Chondrocyte (in vitro differentiated cells): Measurements from ENCODE around the gene RHOH. TPM values are rescaled to one million over a fixed set of nuclear protein-coding genes. Genes with fewer than 3 reads are reported as not detected.
"Not testable (repeated sequence)": the region's sequence is repeated elsewhere in the genome, so short reads cannot be mapped to it uniquely, and the experiment has no call there.

Experiments used
- DNase-seq: peaks from one replicate; pipeline ENCODE4 v3.0.0; 2021; ENCODE audit warnings: mixed read lengths, low spot score
- H3K27ac Mint-ChIP-seq: one replicate; pipeline ENCODE4 v1.8.0; 2021; ENCODE audit warnings: mild to moderate bottlenecking, moderate library complexity, mixed read lengths; ENCODE audit not compliant: unreplicated experiment
- H3K27me3 Mint-ChIP-seq: 2 replicates; pipeline ENCODE4 v1.8.0; 2021; ENCODE audit warnings: low read depth, mixed read lengths
- H3K36me3 Mint-ChIP-seq: 2 replicates; pipeline ENCODE4 v1.8.0; 2021; ENCODE audit warnings: low read depth, mixed read lengths
- H3K4me1 Mint-ChIP-seq: 2 replicates; pipeline ENCODE4 v1.8.0; 2021; ENCODE audit warnings: low read depth, mild to moderate bottlenecking, mixed read lengths
- H3K4me3 Mint-ChIP-seq: one replicate; pipeline ENCODE4 v1.8.0; 2021; ENCODE audit warnings: mild to moderate bottlenecking, moderate library complexity, mixed read lengths; ENCODE audit not compliant: unreplicated experiment
- H3K9me3 Mint-ChIP-seq: 2 replicates; pipeline ENCODE4 v1.8.0; 2021; ENCODE audit warnings: low read depth, mixed read lengths
- CTCF ChIP-seq: fragments of 200-600 bp; sonication (generic); IDR thresholded peaks from 2 replicates; pipeline ENCODE4 v1.5.0; 2021; ENCODE audit warnings: antibody characterized with exemption, mild to moderate bottlenecking, moderate library complexity
- long read RNA-seq: library from polyadenylated mRNA; stranded (forward); transcript quantifications from one replicate; pipeline ENCODE4 v2.0.0, GENCODE V29; 2021
- total RNA-seq: library from RNA; stranded (reverse); gene quantifications from 3 replicates; pipeline ENCODE4 v1.2.1, GENCODE V29; 2021

Gene RHOH
- total RNA-seq, result not detected in 3 replicates
- long read RNA-seq, result 0 reads

DNA sequence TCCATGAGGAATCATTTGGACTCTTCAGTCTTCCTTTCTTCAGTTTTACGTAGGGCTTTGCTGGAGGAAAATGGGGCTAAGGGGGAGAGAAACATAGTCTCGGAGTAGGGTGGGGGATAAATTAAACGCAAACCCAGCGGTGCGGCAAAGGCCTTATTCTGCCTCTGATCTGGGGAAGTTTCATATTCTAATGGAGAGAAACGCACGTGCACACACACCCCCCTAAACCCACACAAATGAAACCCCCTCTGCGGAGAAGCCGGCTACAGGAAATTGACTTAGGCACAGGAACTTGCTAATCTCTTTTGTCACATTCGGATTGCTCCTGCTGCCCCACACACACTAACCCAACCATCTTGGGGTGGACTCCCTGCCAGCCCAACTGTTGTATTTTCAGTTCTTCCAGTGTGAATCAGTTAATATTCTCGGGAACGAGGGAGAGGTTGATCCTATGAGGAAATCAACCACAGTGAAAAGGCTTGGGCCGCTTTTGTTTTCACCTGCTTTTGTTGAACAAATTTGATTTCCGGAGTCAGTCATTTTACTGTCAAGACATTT lies at the start of gene RHOH:
Gene RHOH, plus strand, starts transcription at position 308 of the 558 bp plus-strand sequence. CDS start 46,356 bp downstream, outside the sequence.
- DNase-seq, result no peak
- H3K36me3 Mint-ChIP-seq, result no peaks in the 10 kb centered on the region
- TF ChIP-seq CTCF, result no peak
- H3K9me3 Mint-ChIP-seq, result no peaks in the 10 kb centered on the region
- peaks cover 9% of the 10 kb centered on the region for H3K4me1 Mint-ChIP-seq
- no peak within 1 kb of the TSS for H3K27ac Mint-ChIP-seq
- peaks cover 3% of the 10 kb centered on the region for H3K27me3 Mint-ChIP-seq
- no peak within 1 kb of the TSS for H3K4me3 Mint-ChIP-seq

DNA sequence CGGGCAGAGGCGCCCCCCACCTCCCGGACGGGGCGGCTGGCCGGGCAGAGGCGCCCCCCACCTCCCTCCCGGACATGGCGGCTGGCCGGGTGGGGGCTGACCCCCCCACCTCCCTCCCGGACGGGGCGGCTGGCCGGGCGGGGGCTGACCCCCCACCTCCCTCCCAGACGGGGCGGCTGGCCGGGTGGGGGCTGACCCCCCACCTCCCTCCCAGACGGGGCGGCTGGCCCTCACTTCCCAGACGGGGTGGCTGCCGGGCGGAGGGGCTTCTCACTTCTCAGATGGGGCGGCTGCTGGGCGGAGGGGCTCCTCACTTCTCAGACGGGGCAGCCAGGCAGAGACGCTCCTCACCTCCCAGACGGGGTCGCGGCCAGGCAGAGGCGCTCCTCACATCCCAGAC lies 49.3 kb upstream of the RHOH start:
- not testable (repeated sequence) for DNase-seq, H3K4me1 Mint-ChIP-seq, H3K27ac Mint-ChIP-seq, H3K9me3 Mint-ChIP-seq, H3K4me3 Mint-ChIP-seq, H3K36me3 Mint-ChIP-seq, H3K27me3 Mint-ChIP-seq

DNA sequence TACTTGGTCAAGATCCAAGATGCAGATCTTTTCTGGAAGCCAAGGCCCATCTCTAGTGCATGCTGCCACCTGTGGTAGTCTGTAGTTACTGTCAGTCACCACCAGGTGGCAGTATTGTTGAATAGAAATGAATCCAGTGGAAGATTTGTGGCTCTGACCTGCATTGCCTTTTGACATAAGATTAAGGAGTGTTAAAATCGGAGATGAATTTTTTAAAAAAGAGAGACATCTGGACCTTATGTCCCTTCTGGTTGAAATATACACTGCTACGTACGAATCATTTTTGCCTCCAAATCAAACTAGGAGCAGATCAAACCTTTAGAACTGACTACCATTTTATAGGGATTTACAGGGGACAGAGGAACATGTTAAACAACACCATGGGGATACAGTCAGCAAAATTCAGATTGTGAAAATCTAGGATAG lies 46.9 kb upstream of the RHOH start:
- no peak overlapping the region for H3K4me3 Mint-ChIP-seq

DNA sequence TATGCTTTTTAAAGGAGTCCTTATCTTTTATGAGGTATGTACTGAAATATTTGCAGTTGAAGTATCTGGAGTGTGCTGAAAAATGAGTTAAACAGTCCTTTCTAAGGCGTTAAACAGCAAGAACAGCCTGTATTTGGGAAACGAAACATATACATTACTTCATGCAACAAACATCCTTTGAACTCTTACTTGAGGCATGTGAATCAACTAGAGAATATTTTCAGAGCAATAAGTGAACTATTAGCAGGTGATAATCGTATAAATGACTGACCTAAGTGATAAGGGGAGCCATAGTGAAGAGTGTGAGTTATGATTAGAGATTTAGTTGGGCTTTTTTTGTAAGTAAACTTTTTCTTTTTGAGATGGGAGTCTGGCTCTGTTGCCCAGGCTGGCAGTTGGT lies 45.9 kb upstream of the RHOH start:
- H3K27me3 Mint-ChIP-seq, result no peaks in the 10 kb centered on the region
- DNase-seq, result no peak
- TF ChIP-seq CTCF, result no peak
- peaks cover 4% of the 10 kb centered on the region for H3K9me3 Mint-ChIP-seq
- peaks cover 3% of the 10 kb centered on the region for H3K36me3 Mint-ChIP-seq
- H3K4me1 Mint-ChIP-seq, result no peaks in the 10 kb centered on the region
- no peak overlapping the region for H3K27ac Mint-ChIP-seq
- no peak overlapping the region for H3K4me3 Mint-ChIP-seq

More for the DNA sequence above, 46.9 kb upstream of the RHOH start:
- TF ChIP-seq CTCF, result peak; percentile 94
- Mint-ChIP-seq H3K4me1 (no peaks in the 10 kb centered on the region), H3K36me3 (peaks cover 3% of the 10 kb centered on the region), H3K27me3 (no peaks in the 10 kb centered on the region), H3K27ac (no peak overlapping the region), H3K9me3 (peaks cover 4% of the 10 kb centered on the region)
- no peak for DNase-seq

GRCh38 chr4:40152637-40153036 lies 44.2 kb upstream of the RHOH start:
- TF ChIP-seq CTCF, result no peak
- no peaks in the 10 kb centered on the region for H3K4me1 Mint-ChIP-seq
- H3K27ac Mint-ChIP-seq, result no peak overlapping the region
- H3K4me3 Mint-ChIP-seq, result no peak overlapping the region
- peaks cover 3% of the 10 kb centered on the region for H3K36me3 Mint-ChIP-seq
- no peaks in the 10 kb centered on the region for H3K27me3 Mint-ChIP-seq
- no peak for DNase-seq
- H3K9me3 Mint-ChIP-seq, result peaks cover 4% of the 10 kb centered on the region

- Mint-ChIP-seq H3K4me3 (no peak overlapping the region), H3K36me3 (peaks cover 3% of the 10 kb centered on the region), H3K4me1 (no peaks in the 10 kb centered on the region), H3K9me3 (no peaks in the 10 kb centered on the region), H3K27me3 (no peaks in the 10 kb centered on the region), H3K27ac (no peak overlapping the region)
- DNase-seq, result no peak
- no peak for TF ChIP-seq CTCF
Observed at GRCh38 chr4:40157436-40157835, 39.4 kb upstream of the RHOH start.
